ENCODE results near the gene DUSP18. TPM values are rescaled to one million over a fixed set of nuclear protein-coding genes. Genes with fewer than 3 reads are reported as not detected.
A peak's percentile ranks its signal among the peaks of the same experiment; 100 is the strongest.
"Not testable (repeated sequence)": the region's sequence is repeated elsewhere in the genome, so short reads cannot be mapped to it uniquely, and the experiment has no call there.

DUSP18 gene
- total RNA-seq, 1 donor from 2014 or later: 11.5 TPM

GRCh38 chr22:30640361-30640760 is 27.3 kb downstream of the DUSP18 start:
- no peak overlapping the region for H3K4me3 ChIP-seq (ENCODE audit: low read depth, low read length)
- DNase-seq (ENCODE audit: low read depth): no peak
- TF ChIP-seq CTCF (conservative IDR thresholded peaks at IDR 0.05; ENCODE audit: low read depth, low read length): no peak

GRCh38 chr22:30637701-30638114 is 30.0 kb downstream of the DUSP18 start:
- TF ChIP-seq CTCF (conservative IDR thresholded peaks at IDR 0.05; ENCODE audit: low read depth, low read length): no peak
- no peak overlapping the region for H3K4me3 ChIP-seq (ENCODE audit: low read depth, low read length)
- DNase-seq (ENCODE audit: low read depth): no peak

GRCh38 chr22:30636226-30637077 is 31.2 kb downstream of the DUSP18 start:
- no peak for DNase-seq (ENCODE audit: low read depth)
- TF ChIP-seq CTCF (conservative IDR thresholded peaks at IDR 0.05; ENCODE audit: low read depth, low read length): no peak
- peak overlapping the region; percentile 63 for H3K4me3 ChIP-seq (ENCODE audit: low read depth, low read length)

- peak; percentile 38 for TF ChIP-seq CTCF (conservative IDR thresholded peaks at IDR 0.05; ENCODE audit: low read depth, low read length)
- peak within 1 kb of the TSS; percentile 63 for H3K4me3 ChIP-seq (ENCODE audit: low read depth, low read length)
- no peak for DNase-seq (ENCODE audit: low read depth)
Measured at GRCh38 chr22:30635273-30636225, 32.1 kb downstream of the DUSP18 start, which contains the start of gene SLC35E4. TSS of gene SLC35E4 (plus strand) at chr22:30635781. CDS start at chr22:30636451, 670 bp downstream.

- H3K4me3 ChIP-seq (ENCODE audit: low read depth, low read length): peak overlapping the region; percentile 63
- peak; percentile 49 for DNase-seq (ENCODE audit: low read depth)
- peak; percentile 96 for TF ChIP-seq CTCF (conservative IDR thresholded peaks at IDR 0.05; ENCODE audit: low read depth, low read length)
Measured at GRCh38 chr22:30634471-30635233, 33.0 kb downstream of the DUSP18 start.

GRCh38 chr22:30631469-30631868 is 36.2 kb downstream of the DUSP18 start:
- not testable (repeated sequence) for H3K4me3 ChIP-seq (ENCODE audit: low read depth, low read length); DNase-seq (ENCODE audit: low read depth)
